AG04449 (cell line): ENCODE results near the gene AGMO.

Source experiments
- CTCF ChIA-PET: fragments of 350-600 bp; formaldehyde crosslinking; extraction: SDS; loops from one replicate; lab custom pipeline; 2021; ENCODE audit warnings: antibody characterized with exemption; lab: Yijun Ruan, JAX
- POLR2A ChIA-PET: fragments of 400-600, 350-600 bp; formaldehyde crosslinking; extraction: SDS; loops from one replicate; lab custom pipeline; 2020; ENCODE audit warnings: antibody characterized with exemption, inconsistent platforms; lab: Yijun Ruan, JAX
- DNase-seq: peaks from one replicate; pipeline ENCODE4 v3.0.0-alpha.2; 2010; ENCODE audit warnings: low read depth, low spot score
- H3K4me3 ChIP-seq: 2 replicates; pipeline ENCODE4 v1.5.1; 2011; ENCODE audit warnings: low read depth, mild to moderate bottlenecking, control low read depth, low read length
- TF ChIP-seq, protein P1 (sequence below): IDR thresholded peaks from one replicate; pipeline ENCODE4 v1.5.1; 2011; ENCODE audit warnings: mild to moderate bottlenecking, moderate library complexity, low read length, control low read depth, inconsistent platforms; ENCODE audit not compliant: insufficient read depth; ENCODE audit errors: missing control alignments

The AGMO gene

DNA sequence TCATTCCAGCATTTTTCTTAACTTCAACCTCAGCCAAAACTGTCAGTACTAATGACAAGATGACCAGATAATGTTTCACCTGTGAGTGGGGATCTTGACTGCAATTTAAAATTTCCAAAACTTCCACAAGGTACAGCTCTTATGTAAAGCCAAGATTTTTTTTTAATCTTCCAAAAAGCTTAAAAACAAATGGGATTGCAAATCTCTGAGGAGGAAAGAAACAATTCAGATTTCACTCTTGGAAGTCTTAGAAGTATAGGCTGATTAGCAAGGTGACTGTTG lies 90.2 kb downstream of the AGMO start:
- POLR2A ChIA-PET: no interaction called here

DNA sequence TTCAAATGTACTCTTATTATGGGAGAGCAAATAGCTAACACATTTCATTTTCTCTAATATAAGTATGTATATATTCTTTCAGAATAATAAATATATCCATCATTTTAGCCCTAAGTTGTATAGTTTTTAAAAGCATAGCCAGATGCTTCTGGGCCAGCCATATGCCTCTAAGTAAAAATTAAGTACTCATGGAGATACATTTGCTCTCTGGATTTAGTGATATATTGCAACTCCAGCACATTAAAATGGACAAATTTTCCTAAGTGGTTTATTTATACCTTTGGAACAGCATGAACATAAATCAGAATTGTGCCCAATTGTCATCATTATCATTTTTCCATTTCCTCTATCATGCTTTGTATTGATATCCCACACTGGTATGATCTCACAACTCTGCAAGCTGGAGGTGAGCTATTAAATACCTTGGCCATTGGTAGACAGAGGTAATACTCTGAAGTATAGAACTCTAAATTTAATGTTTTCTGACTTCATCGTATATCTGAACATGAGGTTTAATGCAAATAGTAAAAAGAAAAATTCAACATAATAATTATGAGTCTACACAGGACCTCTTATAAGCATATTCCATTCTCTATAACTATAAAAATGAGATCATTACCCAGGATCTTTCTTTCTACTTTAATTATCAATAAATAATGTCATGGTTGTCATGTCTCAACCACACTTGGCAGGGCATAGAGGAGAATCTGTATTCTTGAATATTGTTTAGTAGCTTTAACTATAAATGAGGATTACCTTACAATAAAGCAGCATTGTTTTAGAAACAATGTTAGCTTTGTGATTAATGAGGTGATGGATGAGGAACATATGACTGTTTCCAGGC lies 90.8 kb downstream of the AGMO start:
- H3K4me3 ChIP-seq: no peak overlapping the region
- DNase-seq: no peak
- TF ChIP-seq, protein P1, sequence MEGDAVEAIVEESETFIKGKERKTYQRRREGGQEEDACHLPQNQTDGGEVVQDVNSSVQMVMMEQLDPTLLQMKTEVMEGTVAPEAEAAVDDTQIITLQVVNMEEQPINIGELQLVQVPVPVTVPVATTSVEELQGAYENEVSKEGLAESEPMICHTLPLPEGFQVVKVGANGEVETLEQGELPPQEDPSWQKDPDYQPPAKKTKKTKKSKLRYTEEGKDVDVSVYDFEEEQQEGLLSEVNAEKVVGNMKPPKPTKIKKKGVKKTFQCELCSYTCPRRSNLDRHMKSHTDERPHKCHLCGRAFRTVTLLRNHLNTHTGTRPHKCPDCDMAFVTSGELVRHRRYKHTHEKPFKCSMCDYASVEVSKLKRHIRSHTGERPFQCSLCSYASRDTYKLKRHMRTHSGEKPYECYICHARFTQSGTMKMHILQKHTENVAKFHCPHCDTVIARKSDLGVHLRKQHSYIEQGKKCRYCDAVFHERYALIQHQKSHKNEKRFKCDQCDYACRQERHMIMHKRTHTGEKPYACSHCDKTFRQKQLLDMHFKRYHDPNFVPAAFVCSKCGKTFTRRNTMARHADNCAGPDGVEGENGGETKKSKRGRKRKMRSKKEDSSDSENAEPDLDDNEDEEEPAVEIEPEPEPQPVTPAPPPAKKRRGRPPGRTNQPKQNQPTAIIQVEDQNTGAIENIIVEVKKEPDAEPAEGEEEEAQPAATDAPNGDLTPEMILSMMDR: no peak
- CTCF ChIA-PET: no interaction called here
- POLR2A ChIA-PET: no interaction called here

More for the DNA sequence above, 90.2 kb downstream of the AGMO start:
- TF ChIP-seq, protein P1: no peak
- no peak for DNase-seq
- no peak overlapping the region for H3K4me3 ChIP-seq
- CTCF ChIA-PET: no interaction called here

DNA sequence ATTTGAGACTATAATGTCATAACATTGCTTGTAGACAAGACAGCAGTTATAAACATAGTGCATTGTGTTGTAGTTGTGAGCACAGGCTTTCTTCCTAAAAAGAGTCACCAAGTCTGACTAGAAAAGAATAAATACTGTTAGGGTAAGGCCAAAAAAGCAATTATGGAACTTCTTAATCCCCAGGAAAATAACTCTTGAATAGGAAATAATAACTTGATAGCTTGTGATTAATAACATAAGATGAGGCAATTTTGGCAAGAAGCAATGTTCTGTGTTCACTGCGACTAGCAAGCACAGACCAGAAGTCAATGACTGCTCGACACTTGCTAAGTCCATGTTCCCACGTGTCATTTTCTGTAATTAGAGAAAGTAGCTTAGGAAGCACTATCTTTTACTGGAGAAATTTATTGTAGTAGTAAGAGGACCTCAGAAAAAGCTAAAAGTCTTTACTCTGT lies 97.1 kb downstream of the AGMO start:
- ChIA-PET POLR2A (no interaction called here), CTCF (interaction anchor here (0.9 kb wide), 1 partner anchor 12 kb away, joined by 4 read pairs; no protein-coding TSS in a partner anchor)
- no peak overlapping the region for H3K4me3 ChIP-seq
- TF ChIP-seq, protein P1: no peak
- no peak for DNase-seq

- POLR2A ChIA-PET: no interaction called here
- H3K4me3 ChIP-seq: no peak overlapping the region
- TF ChIP-seq, protein P1: no peak
- DNase-seq: no peak
- CTCF ChIA-PET: interaction anchor here (0.9 kb wide), 1 partner anchor 12 kb away, joined by 4 read pairs; no protein-coding TSS in a partner anchor
Observed at GRCh38 chr7:15463801-15464666, 97.8 kb downstream of the AGMO start.

DNA sequence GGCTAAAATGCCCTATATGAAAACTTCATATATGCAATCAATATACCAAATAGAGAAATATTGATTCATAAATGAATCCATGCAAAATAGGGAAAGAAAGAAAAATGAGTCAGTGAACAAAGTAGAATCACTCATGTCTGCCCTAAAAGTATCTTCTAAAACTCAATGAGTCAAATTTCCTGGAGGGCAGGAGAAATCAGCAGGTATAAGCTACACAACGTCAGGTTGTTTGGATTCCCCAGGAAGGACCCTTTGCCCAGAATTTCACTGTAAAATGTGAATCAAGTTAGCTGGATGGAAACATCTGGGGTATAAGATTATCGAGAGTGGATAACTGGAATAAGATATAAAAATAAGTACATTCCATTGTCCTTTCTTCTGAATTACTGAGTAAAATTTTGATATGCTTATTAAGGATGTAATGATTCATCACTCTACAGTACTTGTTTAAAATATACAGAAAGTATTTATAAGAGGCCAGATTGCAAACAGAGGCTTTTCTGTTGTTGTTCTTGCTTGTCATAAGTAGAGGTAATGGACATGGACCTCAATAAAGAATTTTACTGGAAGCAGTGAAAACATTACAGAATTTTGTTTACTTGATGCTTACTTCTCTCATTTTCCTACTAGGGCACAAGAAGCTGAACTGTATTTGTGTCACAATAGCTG lies 99.0 kb downstream of the AGMO start:
- no peak for DNase-seq
- ChIA-PET POLR2A (no interaction called here), CTCF (interaction anchor here (1.0 to 1.2 kb wide), 3 partner anchors 10 to 39 kb away, joined by 3 read pairs; no protein-coding TSS in a partner anchor)
- TF ChIP-seq, protein P1: no peak
- H3K4me3 ChIP-seq: no peak overlapping the region
